DND-41 (cell line): Measurements from ENCODE around the gene GPATCH4.

Source experiments
- EZH2 ChIP-seq: IDR thresholded peaks from 3 replicates; pipeline ENCODE4 v1.6.1; 2012; ENCODE audit warnings: borderline replicate concordance, low read depth, mild to moderate bottlenecking, moderate library complexity, low read length, inconsistent platforms; ENCODE audit not compliant: severe bottlenecking
- TF ChIP-seq, protein P1 (sequence below): IDR thresholded peaks from 2 replicates; pipeline ENCODE4 v1.5.1; 2012; ENCODE audit warnings: borderline replicate concordance, low read length, moderate library complexity, mild to moderate bottlenecking; ENCODE audit not compliant: poor library complexity, severe bottlenecking; ENCODE audit errors: extremely low read depth

DNA sequence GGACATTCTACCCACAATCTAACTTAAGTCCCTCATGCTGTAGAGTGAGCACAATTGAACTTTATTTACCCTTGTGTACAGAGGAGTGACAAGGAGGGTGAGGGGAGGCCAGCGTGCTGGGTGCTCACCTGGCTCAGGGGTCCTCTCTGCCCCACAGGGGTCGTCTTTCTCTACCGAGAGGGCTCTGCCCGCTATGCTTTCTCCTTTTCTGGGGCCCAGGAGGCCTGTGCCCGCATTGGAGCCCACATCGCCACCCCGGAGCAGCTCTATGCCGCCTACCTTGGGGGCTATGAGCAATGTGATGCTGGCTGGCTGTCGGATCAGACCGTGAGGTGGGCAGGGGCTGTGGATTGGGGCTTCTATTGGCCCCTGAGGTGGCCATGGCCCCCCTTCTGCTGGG is 46.1 kb upstream of the GPATCH4 start:
- TF ChIP-seq, protein P1, sequence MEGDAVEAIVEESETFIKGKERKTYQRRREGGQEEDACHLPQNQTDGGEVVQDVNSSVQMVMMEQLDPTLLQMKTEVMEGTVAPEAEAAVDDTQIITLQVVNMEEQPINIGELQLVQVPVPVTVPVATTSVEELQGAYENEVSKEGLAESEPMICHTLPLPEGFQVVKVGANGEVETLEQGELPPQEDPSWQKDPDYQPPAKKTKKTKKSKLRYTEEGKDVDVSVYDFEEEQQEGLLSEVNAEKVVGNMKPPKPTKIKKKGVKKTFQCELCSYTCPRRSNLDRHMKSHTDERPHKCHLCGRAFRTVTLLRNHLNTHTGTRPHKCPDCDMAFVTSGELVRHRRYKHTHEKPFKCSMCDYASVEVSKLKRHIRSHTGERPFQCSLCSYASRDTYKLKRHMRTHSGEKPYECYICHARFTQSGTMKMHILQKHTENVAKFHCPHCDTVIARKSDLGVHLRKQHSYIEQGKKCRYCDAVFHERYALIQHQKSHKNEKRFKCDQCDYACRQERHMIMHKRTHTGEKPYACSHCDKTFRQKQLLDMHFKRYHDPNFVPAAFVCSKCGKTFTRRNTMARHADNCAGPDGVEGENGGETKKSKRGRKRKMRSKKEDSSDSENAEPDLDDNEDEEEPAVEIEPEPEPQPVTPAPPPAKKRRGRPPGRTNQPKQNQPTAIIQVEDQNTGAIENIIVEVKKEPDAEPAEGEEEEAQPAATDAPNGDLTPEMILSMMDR, result no peak
- no peak for TF ChIP-seq EZH2
